Spinal cord (tissue), 10 donors: ENCODE results near the gene VSTM1. TPM values are rescaled to one million over a fixed set of nuclear protein-coding genes. Genes with fewer than 3 reads are reported as not detected.
A peak's percentile ranks its signal among the peaks of the same experiment; 100 is the strongest.
"Not testable (repeated sequence)": the region's sequence is repeated elsewhere in the genome, so short reads cannot be mapped to it uniquely, and the experiment has no call there.

ENCODE experiments used
- DNase-seq, 6 donors: peaks; one replicate each; pipeline versions ENCODE4 v3.0.0 to v3.0.0-alpha.2; 2013 to 2015; ENCODE audit warnings: low spot score in 6 of 6, low read depth in 4 of 6
- H3K27ac ChIP-seq: one replicate; pipeline ENCODE4 v1.5.1; 2013; ENCODE audit warnings: low read depth, low read length, control low read depth
- H3K27me3 ChIP-seq: one replicate; pipeline ENCODE4 v1.6.1; 2013; ENCODE audit warnings: low read length; ENCODE audit not compliant: control insufficient read depth, insufficient read depth
- H3K36me3 ChIP-seq: one replicate; pipeline ENCODE4 v1.6.1; 2013; ENCODE audit warnings: low read length; ENCODE audit not compliant: control insufficient read depth, insufficient read depth
- H3K4me1 ChIP-seq: one replicate; pipeline ENCODE4 v1.6.1; 2013; ENCODE audit warnings: low read length; ENCODE audit not compliant: control insufficient read depth, insufficient read depth
- H3K4me3 ChIP-seq: one replicate; pipeline ENCODE4 v1.5.1; 2013; ENCODE audit warnings: low read depth, low read length, control low read depth
- H3K9me3 ChIP-seq: one replicate; pipeline ENCODE4 v1.6.1; 2013; ENCODE audit warnings: low read length; ENCODE audit not compliant: control insufficient read depth, insufficient read depth
- WGBS: methylation state at CpG from one replicate; pipeline ENCODE4 v1.1.5; 2013; ENCODE audit warnings: missing lambda C conversion rate; ENCODE audit not compliant: insufficient coverage; 5-methylcytosine and 5-hydroxymethylcytosine counted together
- polyA plus RNA-seq, 2 donors: library from polyadenylated mRNA; unstranded; fragments of 120-200 nt; gene quantifications; one replicate each; pipeline ENCODE4 v1.2.1, GENCODE V29; 2013; ENCODE audit not compliant: insufficient read length in 2 of 2
- total RNA-seq, 2 donors: library from RNA; depleted of rRNA in 1 of 2; stranded (reverse); fragments of 120-200 nt in 1 of 2; fragments of >200 nt in 1 of 2; gene quantifications; one replicate each; pipeline versions ENCODE4 v1.2.3 to v1.2.4, GENCODE V29; 2013 to 2014
- donor health status: healthy.

VSTM1 gene
- total and polyA plus RNA-seq, 4 donors: 0.28 to 1.8 (median 0.76) TPM

DNA sequence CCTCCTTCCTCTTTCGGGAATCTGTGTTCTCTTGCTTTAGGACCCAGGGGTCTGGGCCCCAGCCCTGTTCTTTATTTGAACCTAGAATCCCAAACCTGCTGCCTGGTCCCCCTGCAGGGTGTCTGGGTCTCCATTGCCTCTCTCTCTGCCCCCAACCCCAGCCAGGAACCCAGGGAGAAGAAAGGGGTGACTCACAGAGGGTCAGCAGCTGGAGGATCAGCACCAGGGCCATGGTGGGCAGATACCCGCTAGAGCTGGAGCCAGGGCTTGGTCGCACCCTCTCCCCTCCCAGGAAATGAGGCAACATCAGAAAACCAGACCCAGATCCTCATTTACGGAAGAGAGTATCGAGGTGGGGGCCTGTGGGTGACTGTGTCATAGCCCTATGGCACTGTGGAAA is 36.9 kb upstream of the VSTM1 start, which contains the start of gene OSCAR:
OSCAR (minus strand) TSS at position 243 of the 400 bp plus-strand sequence; CDS start at position 232, 11 bp downstream.
- H3K4me3 ChIP-seq: no peak within 1 kb of the TSS
- no peaks in the 10 kb centered on the region for H3K9me3 ChIP-seq
- H3K4me1 ChIP-seq: peaks cover 26% of the 10 kb centered on the region
- DNase-seq: no peak
- peaks cover 12% of the 10 kb centered on the region for H3K36me3 ChIP-seq
- H3K27ac ChIP-seq: no peak within 1 kb of the TSS
- peaks cover 15% of the 10 kb centered on the region for H3K27me3 ChIP-seq
- 79% methylated on average over 2 of the region's 5 CpGs for WGBS

DNA sequence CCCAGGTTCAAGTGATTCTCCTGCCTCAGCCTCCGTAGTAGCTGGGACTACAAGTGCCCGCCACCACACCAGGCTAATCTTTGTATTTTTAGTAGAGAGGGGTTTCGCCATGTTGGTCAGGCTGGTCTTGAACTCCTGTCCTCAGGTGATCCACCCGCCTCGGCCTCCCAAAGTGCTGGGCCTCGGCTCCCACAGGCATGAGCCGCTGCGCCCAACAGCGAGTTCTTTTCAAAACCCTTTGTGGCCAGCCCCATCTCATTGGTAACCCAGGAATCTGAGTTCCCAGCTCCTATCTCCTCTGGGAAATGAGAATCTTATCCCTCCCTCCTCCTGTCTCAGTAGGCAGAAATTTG is 36.2 kb upstream of the VSTM1 start:
- DNase-seq, H3K9me3 ChIP-seq, H3K4me3 ChIP-seq, H3K27ac ChIP-seq, H3K36me3 ChIP-seq: not testable (repeated sequence)
- 83% methylated on average over 9 of the region's 9 CpGs for WGBS
- Histone ChIP-seq H3K4me1 (peaks cover 31% of the 10 kb centered on the region), H3K27me3 (peaks cover 21% of the 10 kb centered on the region)

GRCh38 chr19:54099190-54099902 is 35.6 kb upstream of the VSTM1 start:
- H3K27ac ChIP-seq: no peak overlapping the region
- no peak overlapping the region for H3K4me3 ChIP-seq
- 86% methylated on average over 7 of the region's 12 CpGs for WGBS
- H3K4me1 ChIP-seq: peaks cover 30% of the 10 kb centered on the region
- DNase-seq: no peak
- H3K9me3 ChIP-seq: no peaks in the 10 kb centered on the region
- peaks cover 21% of the 10 kb centered on the region for H3K27me3 ChIP-seq
- peaks cover 2% of the 10 kb centered on the region for H3K36me3 ChIP-seq

- no peak overlapping the region for H3K27ac ChIP-seq
- H3K27me3 ChIP-seq: peaks cover 21% of the 10 kb centered on the region
- no peak overlapping the region for H3K4me3 ChIP-seq
- H3K4me1 ChIP-seq: peaks cover 13% of the 10 kb centered on the region
- H3K9me3 ChIP-seq: no peaks in the 10 kb centered on the region
- WGBS: 13% methylated on average over 13 of the region's 14 CpGs
- no peaks in the 10 kb centered on the region for H3K36me3 ChIP-seq
- DNase-seq: peak in 1 of 6 donors; percentile 13
Observed at GRCh38 chr19:54096617-54097106, 33.0 kb upstream of the VSTM1 start.

GRCh38 chr19:54095859-54096616 is 32.3 kb upstream of the VSTM1 start:
- not testable (repeated sequence) for H3K36me3 ChIP-seq, H3K4me3 ChIP-seq, H3K27ac ChIP-seq, H3K9me3 ChIP-seq
- DNase-seq: peak in 2 of 6 donors; percentile 59 to 60
- 0% methylated on average over 46 of the region's 46 CpGs for WGBS
- Histone ChIP-seq H3K4me1 (peaks cover 13% of the 10 kb centered on the region), H3K27me3 (peaks cover 21% of the 10 kb centered on the region)

GRCh38 chr19:54095136-54095858 is 31.6 kb upstream of the VSTM1 start:
- DNase-seq: no peak
- 70% methylated on average over 21 of the region's 22 CpGs for WGBS
- peaks cover 21% of the 10 kb centered on the region for H3K27me3 ChIP-seq
- no peak overlapping the region for H3K27ac ChIP-seq
- no peaks in the 10 kb centered on the region for H3K9me3 ChIP-seq
- H3K36me3 ChIP-seq: no peaks in the 10 kb centered on the region
- H3K4me1 ChIP-seq: peaks cover 13% of the 10 kb centered on the region
- no peak overlapping the region for H3K4me3 ChIP-seq

- WGBS: 78% methylated on average over 15 of the region's 17 CpGs
Observed at GRCh38 chr19:54094426-54095000, 30.8 kb upstream of the VSTM1 start.

DNA sequence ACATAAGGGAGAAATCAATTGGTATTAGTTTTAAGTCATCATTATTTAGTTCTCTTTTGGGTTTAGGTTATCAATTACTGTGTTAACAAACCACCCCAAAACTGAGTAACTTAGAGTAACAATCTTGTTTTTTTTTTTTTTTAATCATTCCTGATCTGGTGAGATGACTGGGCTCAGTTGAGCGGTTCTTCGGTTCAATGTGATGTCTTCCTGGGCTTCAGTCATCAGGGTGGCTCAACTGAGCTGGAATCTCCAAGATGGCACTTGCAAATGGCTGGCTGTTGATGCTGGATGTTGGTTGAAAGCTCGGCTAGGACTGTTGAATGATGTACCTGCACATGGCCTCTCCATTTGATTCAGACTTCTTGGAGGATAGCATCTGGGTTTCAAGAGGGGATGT is 20.7 kb upstream of the VSTM1 start:
- H3K36me3 ChIP-seq: no peaks in the 10 kb centered on the region
- 84% methylated on average over 3 of the region's 3 CpGs for WGBS
- no peak for DNase-seq

More at GRCh38 chr19:54094426-54095000, 30.8 kb upstream of the VSTM1 start:
- H3K27me3 ChIP-seq: peaks cover 21% of the 10 kb centered on the region
- H3K4me1 ChIP-seq: peaks cover 13% of the 10 kb centered on the region
- no peak overlapping the region for H3K4me3 ChIP-seq
- no peaks in the 10 kb centered on the region for H3K9me3 ChIP-seq
- no peak overlapping the region for H3K27ac ChIP-seq
- no peak for DNase-seq
- no peaks in the 10 kb centered on the region for H3K36me3 ChIP-seq

DNA sequence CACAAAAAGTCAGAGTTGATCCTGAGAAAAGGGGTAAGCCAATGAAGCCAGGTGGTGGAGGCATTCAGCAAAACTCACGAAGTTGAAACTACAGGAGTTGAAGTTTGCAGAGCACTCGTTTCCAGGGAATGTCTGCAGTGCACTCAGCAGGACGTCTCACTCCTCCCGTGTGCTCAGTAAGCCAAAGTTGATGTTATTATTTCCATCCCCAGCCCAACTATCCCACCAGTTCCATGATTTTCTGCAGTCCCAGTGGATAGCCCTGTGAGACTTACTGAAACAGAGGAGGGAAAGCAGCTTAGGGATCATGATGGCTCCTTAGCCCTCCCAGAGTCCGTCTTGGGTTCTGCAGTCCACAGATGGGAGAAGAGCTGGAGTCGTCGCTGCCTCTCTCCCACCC is 17.3 kb upstream of the VSTM1 start, which contains the start of gene TARM1:
TARM1 (minus strand) TSS at position 334 of the 400 bp plus-strand sequence; CDS start at position 309, 25 bp downstream.
- WGBS: 84% methylated on average over 3 of the region's 7 CpGs
- Histone ChIP-seq H3K36me3 (no peaks in the 10 kb centered on the region), H3K27me3 (no peaks in the 10 kb centered on the region)

More for the DNA sequence above, 20.7 kb upstream of the VSTM1 start:
- Histone ChIP-seq H3K9me3 (peaks cover 3% of the 10 kb centered on the region), H3K27ac (no peak overlapping the region), H3K27me3 (no peaks in the 10 kb centered on the region), H3K4me3 (no peak overlapping the region), H3K4me1 (no peaks in the 10 kb centered on the region)

More for the DNA sequence above, 17.3 kb upstream of the VSTM1 start, which contains the start of gene TARM1:
- no peak for DNase-seq
- H3K9me3 ChIP-seq: peaks cover 3% of the 10 kb centered on the region
- no peak within 1 kb of the TSS for H3K4me3 ChIP-seq
- no peak within 1 kb of the TSS for H3K27ac ChIP-seq
- no peaks in the 10 kb centered on the region for H3K4me1 ChIP-seq
